HCT116 (cell line): ENCODE data around the gene CLEC4A. TPM values are rescaled to one million over a fixed set of nuclear protein-coding genes. Genes with fewer than 3 reads are reported as not detected.
"Not testable (repeated sequence)": the region's sequence is repeated elsewhere in the genome, so short reads cannot be mapped to it uniquely, and the experiment has no call there.

Experiments used
- ATAC-seq: fragments of 200-7000 bp; cut with Tn5 transposase; 2 replicates; pipeline ENCODE4 v1.9.1; 2020; ENCODE audit warnings: mild to moderate bottlenecking, moderate library complexity
- BruUV-seq: library from RNA; stranded (reverse); fragments of 400-500 nt; replicated peaks from 2 replicates; lab custom pipeline; 2021; lab: Mats Ljungman, UMichigan
- CTCF ChIA-PET: fragments of 300-600 bp; sonication (Branson Sonifier 250); formaldehyde crosslinking; loops from one replicate; lab custom pipeline; 2021; ENCODE audit warnings: antibody characterized with exemption; lab: Charles Lee
- POLR2A ChIA-PET: fragments of 300-600, 350-600 bp; sonication (Branson Sonifier 250); formaldehyde crosslinking; loops from one replicate; lab custom pipeline; 2021; ENCODE audit warnings: antibody characterized with exemption; lab: Charles Lee
- RAD21 ChIA-PET, 2 experiments: fragments of 300-600 bp; sonication (Branson Sonifier 250); formaldehyde crosslinking; loops; one replicate each; lab custom pipeline; 2023; ENCODE audit warnings: low total read pairs in 2 of 2; ENCODE audit not compliant: uncharacterized antibody in 2 of 2, unreplicated experiment in 2 of 2, low non-redundant PET in 1 of 2; lab: Charles Lee
- DNase-seq: peaks from one replicate; pipeline ENCODE4 v3.0.0-alpha.2; 2010; ENCODE audit warnings: low read depth, low spot score
- H2AFZ ChIP-seq: fragments of 200-600 bp; shearing (Covaris generic), sonication (generic); 2 replicates; pipeline ENCODE4 v1.6.1; 2017; ENCODE audit warnings: low read depth, mixed run types, mixed read lengths, antibody characterized with exemption, low read length; ENCODE audit not compliant: poor library complexity, severe bottlenecking
- H3K27ac ChIP-seq: 2 replicates; pipeline ENCODE4 v1.5.1; 2012; ENCODE audit warnings: low read depth, low read length
- H3K27me3 ChIP-seq: fragments of 200-600 bp; sonication (generic); 2 replicates; pipeline ENCODE4 v1.6.1; 2016; ENCODE audit warnings: mixed run types, low read length, mixed read lengths; ENCODE audit not compliant: insufficient read depth
- H3K36me3 ChIP-seq, 2 experiments: fragments of 200-500 bp in 1 of 2; fragments of 200-600 bp in 1 of 2; sonication (Bioruptor generic) in 1 of 2; sonication (generic) in 1 of 2; 2 replicates each; pipeline versions ENCODE4 v1.5.1 to v1.6.1; 2014 to 2016; ENCODE audit warnings: low read length in 2 of 2, inconsistent platforms in 1 of 2, mixed read lengths in 1 of 2, mixed run types in 1 of 2; ENCODE audit not compliant: insufficient read depth in 2 of 2, control insufficient read depth in 1 of 2
- H3K4me1 ChIP-seq, 2 experiments: fragments of 200-600 bp in 1 of 2; sonication (generic) in 1 of 2; 2 replicates each; pipeline versions ENCODE4 v1.5.1 to v1.6.1; 2012 to 2017; ENCODE audit warnings: low read length in 2 of 2, inconsistent platforms in 1 of 2, mild to moderate bottlenecking in 1 of 2, mixed read lengths in 1 of 2, mixed run types in 1 of 2, moderate library complexity in 1 of 2; ENCODE audit not compliant: insufficient read depth in 2 of 2, control insufficient read depth in 1 of 2
- H3K4me2 ChIP-seq: fragments of 200-600 bp; sonication (generic); 2 replicates; pipeline ENCODE4 v1.6.1; 2017; ENCODE audit warnings: mixed run types, low read length, mixed read lengths
- H3K4me3 ChIP-seq, 2 experiments: fragments of 200-600 bp in 1 of 2; sonication (generic) in 1 of 2; replicated peaks in 1 of 2; 2 replicates each; pipeline ENCODE4 v1.5.1; 2011 to 2016; ENCODE audit warnings: low read length in 2 of 2, control low read depth in 1 of 2, low read depth in 1 of 2, mild to moderate bottlenecking in 1 of 2, mixed read lengths in 1 of 2, mixed run types in 1 of 2
- H3K79me2 ChIP-seq: fragments of 200-600 bp; sonication (generic); 2 replicates; pipeline ENCODE4 v1.6.1; 2017; ENCODE audit warnings: mild to moderate bottlenecking, mixed run types, low read length, moderate library complexity, mixed read lengths; ENCODE audit not compliant: insufficient read depth
- H3K9ac ChIP-seq: fragments of 200-600 bp; sonication (generic); 2 replicates; pipeline ENCODE4 v1.6.1; 2016; ENCODE audit warnings: low read length, mixed read lengths
- H3K9me2 ChIP-seq: fragments of 200-600 bp; sonication (generic), shearing (Covaris generic); 2 replicates; pipeline ENCODE4 v1.6.1; 2017; ENCODE audit warnings: mixed run types, mild to moderate bottlenecking, moderate library complexity; ENCODE audit not compliant: insufficient read depth
- H3K9me3 ChIP-seq, 2 experiments: fragments of 200-500 bp in 1 of 2; fragments of 200-600 bp in 1 of 2; sonication (Bioruptor generic) in 1 of 2; sonication (generic) in 1 of 2; 2 replicates each; pipeline ENCODE4 v1.6.1; 2014 to 2017; ENCODE audit warnings: low read length in 2 of 2, mixed read lengths in 2 of 2, inconsistent platforms in 1 of 2, low read depth in 1 of 2, mild to moderate bottlenecking in 1 of 2, mixed run types in 1 of 2, moderate library complexity in 1 of 2; ENCODE audit not compliant: control insufficient read depth in 1 of 2, insufficient read depth in 1 of 2
- H4K20me1 ChIP-seq: fragments of 200-600 bp; sonication (generic), shearing (Covaris generic); 2 replicates; pipeline ENCODE4 v1.6.1; 2017; ENCODE audit warnings: mixed run types, mild to moderate bottlenecking, moderate library complexity; ENCODE audit not compliant: insufficient read depth
- ZNF274 ChIP-seq: fragments of 200-500 bp; sonication (Bioruptor generic); IDR thresholded peaks from 2 replicates; pipeline ENCODE4 v1.6.1; 2014; ENCODE audit warnings: mild to moderate bottlenecking, low read depth, low read length, inconsistent platforms
- intact Hi-C: fragments of 100-400 bp; cut with micrococcal nuclease; formaldehyde crosslinking; loops from 2 replicates; pipeline ENCODE4 v1.10.0; 2022
- total RNA-seq: library from RNA; stranded (reverse); gene quantifications from one replicate; pipeline ENCODE4 v1.2.1, GENCODE V29; 2021; ENCODE audit not compliant: unreplicated experiment
- TF ChIP-seq, protein P1 (sequence below): IDR thresholded peaks from 2 replicates; pipeline ENCODE4 v1.6.1; 2011; ENCODE audit warnings: mild to moderate bottlenecking, low read length, moderate library complexity; ENCODE audit not compliant: insufficient replicate concordance; ENCODE audit errors: extremely low read depth

CLEC4A gene
- total RNA-seq, 1 experiment from 2014 or later: 0.69 TPM

DNA sequence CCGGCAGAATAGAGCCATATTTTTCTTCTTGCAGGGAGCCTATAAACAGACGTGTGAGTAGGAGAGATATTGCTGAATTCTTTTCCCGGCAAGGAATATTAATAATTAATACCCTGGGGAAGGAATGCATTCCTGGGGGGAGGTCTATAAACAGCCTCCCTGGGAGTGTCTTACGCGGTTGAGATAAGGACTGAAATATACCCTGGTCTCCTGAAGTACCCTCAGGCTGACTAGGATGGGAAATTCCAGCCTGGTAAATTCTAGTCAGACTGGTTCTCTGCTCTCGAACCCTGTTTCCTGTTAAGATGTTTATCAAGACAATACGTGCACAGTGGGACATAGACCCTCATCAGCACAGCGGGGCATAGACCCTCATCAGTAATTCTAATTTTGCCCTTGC lies 18.2 kb downstream of the CLEC4A start:
- H4K20me1 ChIP-seq, RAD21 ChIA-PET, ATAC-seq, H3K9me3 ChIP-seq, H3K4me2 ChIP-seq, H2AFZ ChIP-seq, H3K9ac ChIP-seq, H3K4me3 ChIP-seq, H3K79me2 ChIP-seq, POLR2A ChIA-PET, H3K36me3 ChIP-seq, CTCF ChIA-PET, BruUV-seq, H3K9me2 ChIP-seq, H3K27ac ChIP-seq, intact Hi-C loops, DNase-seq, H3K27me3 ChIP-seq, H3K4me1 ChIP-seq: not testable (repeated sequence)

DNA sequence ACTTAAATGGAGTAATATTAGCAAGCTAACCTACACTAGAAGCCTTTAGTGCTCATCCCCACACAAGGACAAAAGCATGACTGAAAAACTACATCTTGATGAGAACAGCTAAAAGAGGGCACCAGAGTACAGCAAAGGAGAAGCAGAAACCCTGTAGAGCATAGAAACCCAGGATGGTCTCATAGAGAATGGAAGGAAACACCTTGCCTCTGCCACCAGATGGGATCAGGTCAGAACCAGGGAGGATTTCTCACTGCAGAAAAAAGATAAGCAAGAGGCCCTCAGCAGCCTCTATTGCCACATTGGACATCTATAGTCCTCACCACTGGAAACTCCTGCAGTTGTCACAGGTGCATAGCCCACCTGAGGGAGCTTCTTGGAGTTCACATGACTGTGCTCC lies 19.8 kb downstream of the CLEC4A start:
- POLR2A ChIA-PET: no interaction called here

More for the DNA sequence above, 19.8 kb downstream of the CLEC4A start:
- no peaks in the 10 kb centered on the region for H3K79me2 ChIP-seq
- no peak overlapping the region for H3K27ac ChIP-seq
- TF ChIP-seq, protein P1, sequence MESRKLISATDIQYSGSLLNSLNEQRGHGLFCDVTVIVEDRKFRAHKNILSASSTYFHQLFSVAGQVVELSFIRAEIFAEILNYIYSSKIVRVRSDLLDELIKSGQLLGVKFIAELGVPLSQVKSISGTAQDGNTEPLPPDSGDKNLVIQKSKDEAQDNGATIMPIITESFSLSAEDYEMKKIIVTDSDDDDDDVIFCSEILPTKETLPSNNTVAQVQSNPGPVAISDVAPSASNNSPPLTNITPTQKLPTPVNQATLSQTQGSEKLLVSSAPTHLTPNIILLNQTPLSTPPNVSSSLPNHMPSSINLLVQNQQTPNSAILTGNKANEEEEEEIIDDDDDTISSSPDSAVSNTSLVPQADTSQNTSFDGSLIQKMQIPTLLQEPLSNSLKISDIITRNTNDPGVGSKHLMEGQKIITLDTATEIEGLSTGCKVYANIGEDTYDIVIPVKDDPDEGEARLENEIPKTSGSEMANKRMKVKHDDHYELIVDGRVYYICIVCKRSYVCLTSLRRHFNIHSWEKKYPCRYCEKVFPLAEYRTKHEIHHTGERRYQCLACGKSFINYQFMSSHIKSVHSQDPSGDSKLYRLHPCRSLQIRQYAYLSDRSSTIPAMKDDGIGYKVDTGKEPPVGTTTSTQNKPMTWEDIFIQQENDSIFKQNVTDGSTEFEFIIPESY: no peak
- TF ChIP-seq ZNF274: no peak
- H3K4me2 ChIP-seq: no peak overlapping the region
- intact Hi-C loops: no loop called here
- RAD21 ChIA-PET: no interaction called here
- ATAC-seq (no peak), DNase-seq (no peak)
- H2AFZ ChIP-seq: no peak overlapping the region
- peaks cover 0 to 5% of the 10 kb centered on the region in 2 experiments; a peak in 1 of 4 replicates for H3K9me3 ChIP-seq
- no peaks in the 10 kb centered on the region for H3K9me2 ChIP-seq
- H3K4me3 ChIP-seq: no peak overlapping the region
- H3K9ac ChIP-seq: no peak overlapping the region
- no peaks in the 10 kb centered on the region for H4K20me1 ChIP-seq
- H3K4me1 ChIP-seq: no peaks in the 10 kb centered on the region
- H3K36me3 ChIP-seq: no peaks in the 10 kb centered on the region
- no TSS peak for BruUV-seq
- H3K27me3 ChIP-seq: no peaks in the 10 kb centered on the region; the same call in 1 of the 2 replicates
- CTCF ChIA-PET: no interaction called here
